ENCODE data around the gene NCAM2. TPM values are rescaled to one million over a fixed set of nuclear protein-coding genes. Genes with fewer than 3 reads are reported as not detected.
"Not testable (repeated sequence)": the region's sequence is repeated elsewhere in the genome, so short reads cannot be mapped to it uniquely, and the experiment has no call there.

The NCAM2 gene
- total RNA-seq, 4 donors from 2014 or later = 0.46 to 2.9 (median 1.3) TPM

GRCh38 chr21:21387916-21388315 is 389.7 kb downstream of the NCAM2 start:
- Histone ChIP-seq H3K27me3 (no peaks in the 10 kb centered on the region), H3K9me3 (no peaks in the 10 kb centered on the region), H3K36me3 (no peaks in the 10 kb centered on the region), H3K4me3 (replicated peaks in 1 of 3) (no peak overlapping the region), H3K27ac (no peak overlapping the region), H3K4me1 (no peaks in the 10 kb centered on the region)
- intact Hi-C loops (cut with DNase I) = no loop called here
- DNase-seq = no peak
- TF ChIP-seq POLR2A (IDR thresholded peaks at IDR 0.05) = no peak
- no peak for TF ChIP-seq CTCF (IDR thresholded peaks at IDR 0.05)
- 68 to 69% methylated on average over 3 of the region's 3 CpGs for WGBS, 2 donors

GRCh38 chr21:21394064-21394463 is 395.9 kb downstream of the NCAM2 start:
- no peak overlapping the region for H3K27ac ChIP-seq
- no peaks in the 10 kb centered on the region for H3K9me3 ChIP-seq
- H3K36me3 ChIP-seq = no peaks in the 10 kb centered on the region
- H3K27me3 ChIP-seq = no peaks in the 10 kb centered on the region
- TF ChIP-seq CTCF (IDR thresholded peaks at IDR 0.05) = no peak
- TF ChIP-seq POLR2A (IDR thresholded peaks at IDR 0.05) = no peak
- H3K4me3 ChIP-seq (replicated peaks in 1 of 3) = no peak overlapping the region
- intact Hi-C loops (cut with DNase I) = no loop called here
- H3K4me1 ChIP-seq = no peaks in the 10 kb centered on the region
- DNase-seq = no peak

GRCh38 chr21:21396424-21396823 is 398.2 kb downstream of the NCAM2 start:
- H3K9me3 ChIP-seq = no peaks in the 10 kb centered on the region

GRCh38 chr21:21397464-21397863 is 399.3 kb downstream of the NCAM2 start:
- no peak for DNase-seq
- no peak for TF ChIP-seq CTCF (IDR thresholded peaks at IDR 0.05)
- no peak for TF ChIP-seq POLR2A (IDR thresholded peaks at IDR 0.05)
- no peak overlapping the region for H3K27ac ChIP-seq
- H3K27me3 ChIP-seq = no peaks in the 10 kb centered on the region
- WGBS, 2 donors = 94 to 96% methylated on average over 4 to 7 of the region's 7 CpGs
- H3K9me3 ChIP-seq = no peaks in the 10 kb centered on the region
- no peaks in the 10 kb centered on the region for H3K4me1 ChIP-seq
- intact Hi-C loops (cut with DNase I) = no loop called here
- H3K36me3 ChIP-seq = no peaks in the 10 kb centered on the region
- no peak overlapping the region for H3K4me3 ChIP-seq (replicated peaks in 1 of 3)

More at GRCh38 chr21:21396424-21396823, 398.2 kb downstream of the NCAM2 start:
- no peak for DNase-seq
- H3K27me3 ChIP-seq = no peaks in the 10 kb centered on the region
- no peaks in the 10 kb centered on the region for H3K4me1 ChIP-seq
- TF ChIP-seq CTCF (IDR thresholded peaks at IDR 0.05) = no peak
- no peak for TF ChIP-seq POLR2A (IDR thresholded peaks at IDR 0.05)
- 79 to 100% methylated on average over 1 to 4 of the region's 4 CpGs for WGBS, 2 donors
- no peaks in the 10 kb centered on the region for H3K36me3 ChIP-seq
- intact Hi-C loops (cut with DNase I) = no loop called here
- H3K27ac ChIP-seq = no peak overlapping the region
- H3K4me3 ChIP-seq (replicated peaks in 1 of 3) = no peak overlapping the region

GRCh38 chr21:21401444-21401843 is 403.2 kb downstream of the NCAM2 start:
- intact Hi-C loops (cut with DNase I) = no loop called here
- no peak overlapping the region for H3K4me3 ChIP-seq (replicated peaks in 1 of 3)
- TF ChIP-seq CTCF (IDR thresholded peaks at IDR 0.05) (no peak), POLR2A (IDR thresholded peaks at IDR 0.05) (no peak)

GRCh38 chr21:21402187-21402586 is 404.0 kb downstream of the NCAM2 start:
- H3K4me1 ChIP-seq; H3K27ac ChIP-seq; intact Hi-C loops (cut with DNase I); H3K9me3 ChIP-seq; H3K4me3 ChIP-seq (replicated peaks in 1 of 3); H3K27me3 ChIP-seq; DNase-seq; H3K36me3 ChIP-seq: not testable (repeated sequence)
- 74 to 89% methylated on average over 3 of the region's 3 CpGs for WGBS, 2 donors

More at GRCh38 chr21:21401444-21401843, 403.2 kb downstream of the NCAM2 start:
- H3K4me1 ChIP-seq = no peaks in the 10 kb centered on the region
- no peaks in the 10 kb centered on the region for H3K9me3 ChIP-seq
- no peak overlapping the region for H3K27ac ChIP-seq
- H3K36me3 ChIP-seq = no peaks in the 10 kb centered on the region
- DNase-seq = no peak
- H3K27me3 ChIP-seq = no peaks in the 10 kb centered on the region

GRCh38 chr21:21404261-21404660 is 406.1 kb downstream of the NCAM2 start:
- intact Hi-C loops (cut with DNase I); DNase-seq; H3K4me1 ChIP-seq; H3K27ac ChIP-seq; H3K36me3 ChIP-seq; H3K9me3 ChIP-seq; H3K27me3 ChIP-seq; H3K4me3 ChIP-seq (replicated peaks in 1 of 3): not testable (repeated sequence)
- 69 to 71% methylated on average over 5 of the region's 5 CpGs for WGBS, 2 donors

All from thyroid gland (tissue), 4 donors.